Stimulated activated naive B cell treated with anti-CD40 and anti-IgM and Interleukin-4, amounts not matched to agents 10 μg/mL and 1 μg/mL and 100 μg/mL, for 72 hours (primary cell): ENCODE data around the gene CAV2.
A peak's percentile ranks its signal among the peaks of the same experiment; 100 is the strongest.

Experiments used
- ATAC-seq, 2 donors: fragments of 150-1000 bp; cut with Tn5 transposase; replicated peaks; 2 replicates each; pipeline ENCODE4 v1.10.0; 2021; ENCODE audit warnings: moderate library complexity in 1 of 2
- DNase-seq: peaks from one replicate; pipeline ENCODE4 v3.0.0; 2021
- H3K27ac Mint-ChIP-seq: one replicate; pipeline ENCODE4 v1.8.0; 2022; ENCODE audit warnings: mild to moderate bottlenecking, mixed read lengths
- H3K27me3 Mint-ChIP-seq, 2 donors: one replicate each; pipeline ENCODE4 v1.8.0; 2022; ENCODE audit warnings: mixed read lengths in 2 of 2
- H3K36me3 Mint-ChIP-seq, 2 donors: one replicate each; pipeline ENCODE4 v1.8.0; 2022; ENCODE audit warnings: mixed read lengths in 2 of 2, mild to moderate bottlenecking in 1 of 2
- H3K4me1 Mint-ChIP-seq, 2 donors: one replicate each; pipeline ENCODE4 v1.8.0; 2022; ENCODE audit warnings: mixed read lengths in 2 of 2, mild to moderate bottlenecking in 1 of 2
- H3K4me3 Mint-ChIP-seq, 2 donors: one replicate each; pipeline ENCODE4 v1.8.0; 2022; ENCODE audit warnings: mild to moderate bottlenecking in 2 of 2, mixed read lengths in 2 of 2, moderate library complexity in 1 of 2
- H3K9me3 Mint-ChIP-seq, 2 donors: one replicate each; pipeline ENCODE4 v1.8.0; 2022; ENCODE audit warnings: mixed read lengths in 2 of 2, mild to moderate bottlenecking in 1 of 2

CAV2 gene

DNA sequence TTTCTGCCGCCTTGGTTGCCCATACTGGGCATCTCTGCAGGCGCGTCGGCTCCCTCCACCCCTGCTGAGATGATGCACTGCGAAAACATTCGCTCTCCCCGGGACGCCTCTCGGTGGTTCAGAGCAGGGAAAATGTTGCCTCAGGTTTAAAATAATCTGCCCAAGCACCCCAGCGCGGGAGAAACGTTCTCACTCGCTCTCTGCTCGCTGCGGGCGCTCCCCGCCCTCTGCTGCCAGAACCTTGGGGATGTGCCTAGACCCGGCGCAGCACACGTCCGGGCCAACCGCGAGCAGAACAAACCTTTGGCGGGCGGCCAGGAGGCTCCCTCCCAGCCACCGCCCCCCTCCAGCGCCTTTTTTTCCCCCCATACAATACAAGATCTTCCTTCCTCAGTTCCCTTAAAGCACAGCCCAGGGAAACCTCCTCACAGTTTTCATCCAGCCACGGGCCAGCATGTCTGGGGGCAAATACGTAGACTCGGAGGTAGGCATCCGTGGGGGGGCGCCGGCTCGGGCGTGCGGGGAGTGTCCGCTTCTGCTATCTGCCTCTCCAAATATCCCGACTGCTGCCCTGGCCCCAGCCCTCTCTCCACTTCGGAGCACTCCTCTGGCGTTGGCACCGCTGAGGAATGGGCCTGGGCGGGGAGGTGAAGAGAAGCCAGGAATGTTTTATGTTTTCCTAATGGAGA lies 25.2 kb downstream of the CAV2 start, which contains the start of gene CAV1:
Gene CAV1, plus strand, starts transcription at position 428 of the 689 bp plus-strand sequence. Its CDS starts 27 bp downstream, at position 455.
- no peaks in the 10 kb centered on the region for H3K36me3 Mint-ChIP-seq
- peak within 1 kb of the TSS; percentile 88 for H3K27ac Mint-ChIP-seq
- peak within 1 kb of the TSS; percentile 93 to 95 for H3K4me3 Mint-ChIP-seq
- H3K9me3 Mint-ChIP-seq = no peaks in the 10 kb centered on the region
- ATAC-seq (peak; percentile 36 to 43), DNase-seq (no peak)
- H3K4me1 Mint-ChIP-seq = peaks cover 19 to 30% of the 10 kb centered on the region in 2 donors
- peaks cover 32 to 47% of the 10 kb centered on the region in 2 donors for H3K27me3 Mint-ChIP-seq

DNA sequence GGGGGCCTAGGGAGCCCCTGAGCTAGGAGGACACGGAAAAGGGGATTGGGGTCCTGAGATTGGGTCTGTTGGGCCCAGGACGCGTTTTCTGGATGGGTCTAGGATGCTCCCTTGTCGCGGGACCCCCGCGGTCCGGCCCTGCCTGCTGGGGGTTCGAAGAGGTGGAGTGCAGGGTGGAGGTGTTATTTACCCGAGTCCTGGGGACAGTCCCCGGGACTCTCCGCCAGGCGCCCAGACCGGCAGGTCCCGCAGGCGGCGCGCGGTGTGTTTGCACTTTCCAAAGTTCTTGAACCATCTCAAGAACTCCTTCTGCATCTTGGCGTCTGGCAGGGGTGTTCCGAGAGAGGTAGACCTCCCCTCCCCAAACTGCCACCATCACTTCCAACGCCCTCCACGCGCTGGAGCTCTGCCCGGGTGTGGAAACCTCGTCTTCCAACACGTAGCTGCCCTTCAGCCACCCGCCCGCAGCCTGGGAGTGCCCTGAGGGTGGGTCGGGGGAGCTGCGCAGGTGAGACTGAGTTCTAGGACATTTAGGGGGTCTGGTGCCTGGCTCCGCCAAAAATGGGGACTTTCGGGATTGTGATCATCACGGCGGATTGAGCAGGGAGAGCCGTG lies 25.9 kb downstream of the CAV2 start:
- ATAC-seq = peak; percentile 69 to 71
- Mint-ChIP-seq H3K9me3 (no peaks in the 10 kb centered on the region), H3K4me3 (peak overlapping the region; percentile 93 to 95), H3K36me3 (no peaks in the 10 kb centered on the region), H3K27me3 (peaks cover 29 to 42% of the 10 kb centered on the region in 2 donors), H3K27ac (peak overlapping the region; percentile 88), H3K4me1 (peaks cover 21 to 35% of the 10 kb centered on the region in 2 donors)
- peak; percentile 31 for DNase-seq

DNA sequence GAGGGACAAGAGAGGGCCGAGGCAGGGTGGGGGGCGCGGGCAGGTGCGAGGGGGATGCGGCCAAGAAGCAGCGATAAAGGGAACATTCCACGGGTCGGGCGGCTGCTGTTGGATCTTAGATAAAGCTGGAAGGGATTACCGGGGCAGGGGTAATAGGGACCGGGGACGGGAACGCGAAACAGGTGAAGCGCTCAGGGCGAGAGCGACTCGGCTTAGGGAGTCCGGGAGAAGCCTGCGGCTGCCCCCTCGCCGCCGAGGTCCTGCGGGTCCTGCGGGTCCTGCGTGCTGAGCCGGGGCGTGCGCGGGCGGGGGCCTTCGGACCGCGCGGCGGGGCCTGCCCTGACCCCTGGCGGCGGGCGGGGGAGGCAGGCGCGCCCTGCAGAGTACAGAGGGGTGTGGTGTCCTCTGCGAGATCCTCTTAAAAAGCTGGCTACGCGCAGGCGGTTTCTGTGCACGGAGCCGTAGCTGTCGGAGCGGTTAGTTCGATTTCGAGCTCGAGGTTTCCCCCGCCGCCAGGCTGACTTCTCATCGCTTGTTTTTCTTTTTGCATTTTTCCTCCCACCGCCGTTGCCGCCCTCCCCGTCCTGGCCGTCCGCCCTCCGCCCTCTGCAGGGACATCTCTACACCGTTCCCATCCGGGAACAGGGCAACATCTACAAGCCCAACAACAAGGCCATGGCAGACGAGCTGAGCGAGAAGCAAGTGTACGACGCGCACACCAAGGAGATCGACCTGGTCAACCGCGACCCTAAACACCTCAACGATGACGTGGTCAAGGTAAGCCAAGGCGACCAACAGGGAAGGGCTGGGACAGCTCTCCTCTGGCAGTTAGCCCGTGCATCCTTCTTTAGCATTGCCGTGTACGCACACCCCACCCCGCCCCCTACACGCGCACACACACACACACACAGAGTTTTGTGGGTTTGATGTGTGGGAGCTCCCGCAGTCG lies 26.6 kb downstream of the CAV2 start:
- H3K9me3 Mint-ChIP-seq = no peaks in the 10 kb centered on the region
- DNase-seq (peak; percentile 69), ATAC-seq (peak; percentile 92 to 94)
- H3K4me3 Mint-ChIP-seq = peak overlapping the region; percentile 93 to 95
- H3K36me3 Mint-ChIP-seq = no peaks in the 10 kb centered on the region
- H3K27me3 Mint-ChIP-seq = peaks cover 31 to 42% of the 10 kb centered on the region in 2 donors
- peaks cover 22 to 37% of the 10 kb centered on the region in 2 donors for H3K4me1 Mint-ChIP-seq
- H3K27ac Mint-ChIP-seq = peak overlapping the region; percentile 51

DNA sequence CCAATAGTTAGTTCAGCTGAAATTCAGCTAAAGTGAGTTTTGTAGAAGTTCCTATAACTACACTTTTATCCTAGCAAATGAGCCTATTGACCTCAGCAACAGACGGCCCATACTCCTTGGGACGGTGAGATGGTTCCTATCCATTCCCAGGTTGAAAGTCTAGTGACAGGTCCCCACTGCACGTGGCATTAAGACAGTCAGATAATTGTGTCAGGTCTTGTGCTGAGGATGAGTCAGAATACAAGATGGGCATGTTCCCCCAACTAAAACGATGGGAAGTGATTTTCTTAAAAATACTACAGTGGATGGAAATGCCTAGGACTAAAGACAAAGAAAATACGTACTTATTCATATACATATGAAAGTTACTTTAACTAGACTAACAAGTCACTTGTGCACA lies 27.4 kb downstream of the CAV2 start:
- H3K27ac Mint-ChIP-seq = no peak overlapping the region
- ATAC-seq (no peak), DNase-seq (no peak)
- H3K36me3 Mint-ChIP-seq = no peaks in the 10 kb centered on the region
- peaks cover 31 to 36% of the 10 kb centered on the region in 2 donors for H3K27me3 Mint-ChIP-seq
- peaks cover 22 to 37% of the 10 kb centered on the region in 2 donors for H3K4me1 Mint-ChIP-seq
- no peaks in the 10 kb centered on the region for H3K9me3 Mint-ChIP-seq
- peak overlapping the region; percentile 93 to 95 for H3K4me3 Mint-ChIP-seq

DNA sequence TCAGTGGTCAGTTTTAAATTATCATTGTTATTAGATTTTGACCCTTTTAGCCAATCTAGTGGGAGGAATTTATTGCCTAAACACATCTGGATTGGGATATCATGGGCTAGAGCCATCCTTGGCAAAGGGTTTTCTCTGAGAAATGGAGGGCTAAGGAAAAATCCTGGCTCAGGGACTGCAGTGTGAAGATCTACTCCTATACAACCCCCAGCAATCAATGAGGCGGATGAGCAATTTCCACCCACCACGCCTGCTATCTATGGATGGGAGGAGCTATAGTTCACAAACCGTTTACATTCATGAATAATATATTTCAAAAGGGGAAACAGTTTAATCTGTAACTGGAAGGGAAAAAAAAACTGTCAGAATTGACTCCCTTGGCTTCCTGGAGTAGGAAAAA lies 28.0 kb downstream of the CAV2 start:
- DNase-seq (no peak), ATAC-seq (no peak)
- Mint-ChIP-seq H3K4me1 (peaks cover 22 to 37% of the 10 kb centered on the region in 2 donors), H3K27ac (no peak overlapping the region), H3K4me3 (no peak overlapping the region), H3K36me3 (no peaks in the 10 kb centered on the region), H3K27me3 (peaks cover 31 to 36% of the 10 kb centered on the region in 2 donors), H3K9me3 (no peaks in the 10 kb centered on the region)

DNA sequence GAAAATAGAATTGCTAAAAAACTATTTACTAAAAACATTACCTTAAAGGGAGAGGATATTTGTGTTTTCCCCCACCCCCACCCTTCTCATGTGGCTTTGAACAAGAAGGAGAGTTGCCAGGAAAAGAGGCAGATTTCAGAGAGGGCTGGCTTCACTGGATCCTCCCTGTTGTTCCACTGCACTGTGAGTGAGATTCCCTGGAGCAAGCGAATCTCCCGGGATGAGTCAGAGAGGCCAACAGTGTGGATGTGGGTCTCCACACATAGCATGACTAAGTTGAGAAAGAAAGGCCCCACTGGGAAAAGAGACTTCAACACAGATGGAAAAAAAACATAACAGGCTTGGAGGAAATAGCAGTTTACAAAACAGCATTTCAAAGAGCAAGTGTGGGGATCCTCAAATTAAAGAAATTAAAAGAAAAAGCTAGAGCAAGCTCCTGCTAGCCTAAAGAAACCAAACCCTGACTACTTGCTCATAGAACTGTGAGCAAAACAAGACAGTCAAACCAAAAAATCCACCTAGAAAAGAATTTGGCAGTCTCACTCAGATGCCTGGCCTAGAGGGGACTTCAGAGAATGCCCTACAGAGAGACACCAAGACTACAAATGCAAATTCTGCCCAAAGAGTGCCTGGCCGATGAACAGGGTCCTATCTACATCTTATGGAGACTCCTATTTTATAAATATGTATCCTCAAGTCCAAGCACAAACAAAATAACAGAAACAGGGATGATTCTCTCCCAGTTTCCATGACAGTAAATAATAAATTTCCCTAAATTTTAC lies 28.7 kb downstream of the CAV2 start:
- Mint-ChIP-seq H3K27ac (no peak overlapping the region), H3K4me1 (peaks cover 22 to 37% of the 10 kb centered on the region in 2 donors), H3K4me3 (no peak overlapping the region), H3K27me3 (peaks cover 26 to 30% of the 10 kb centered on the region in 2 donors), H3K9me3 (no peaks in the 10 kb centered on the region), H3K36me3 (no peaks in the 10 kb centered on the region)
- ATAC-seq (no peak), DNase-seq (no peak)

DNA sequence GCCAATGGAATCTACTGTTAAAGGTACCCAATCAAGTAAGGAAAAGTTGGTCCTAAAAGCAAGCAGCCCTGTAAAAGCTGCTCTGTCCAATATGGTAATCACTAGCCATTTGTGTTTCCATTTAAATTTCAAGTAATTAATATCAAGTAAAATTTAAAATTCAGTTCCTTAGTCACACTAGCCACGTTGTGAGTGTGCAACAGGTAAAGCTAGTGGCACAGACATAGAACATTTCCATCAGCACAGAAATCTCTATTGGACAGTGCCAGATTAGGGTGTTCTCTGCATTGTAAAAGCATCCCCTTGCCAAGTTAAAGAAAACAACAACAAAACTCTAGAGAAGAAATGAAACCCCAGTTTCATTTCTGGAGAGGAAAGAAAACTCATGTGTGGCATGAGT lies 29.7 kb downstream of the CAV2 start:
- Mint-ChIP-seq H3K4me1 (peaks cover 22 to 33% of the 10 kb centered on the region in 2 donors), H3K9me3 (no peaks in the 10 kb centered on the region), H3K27ac (no peak overlapping the region), H3K4me3 (no peak overlapping the region), H3K27me3 (peaks cover 20 to 23% of the 10 kb centered on the region in 2 donors), H3K36me3 (no peaks in the 10 kb centered on the region)
- DNase-seq = no peak
- ATAC-seq = no peak

DNA sequence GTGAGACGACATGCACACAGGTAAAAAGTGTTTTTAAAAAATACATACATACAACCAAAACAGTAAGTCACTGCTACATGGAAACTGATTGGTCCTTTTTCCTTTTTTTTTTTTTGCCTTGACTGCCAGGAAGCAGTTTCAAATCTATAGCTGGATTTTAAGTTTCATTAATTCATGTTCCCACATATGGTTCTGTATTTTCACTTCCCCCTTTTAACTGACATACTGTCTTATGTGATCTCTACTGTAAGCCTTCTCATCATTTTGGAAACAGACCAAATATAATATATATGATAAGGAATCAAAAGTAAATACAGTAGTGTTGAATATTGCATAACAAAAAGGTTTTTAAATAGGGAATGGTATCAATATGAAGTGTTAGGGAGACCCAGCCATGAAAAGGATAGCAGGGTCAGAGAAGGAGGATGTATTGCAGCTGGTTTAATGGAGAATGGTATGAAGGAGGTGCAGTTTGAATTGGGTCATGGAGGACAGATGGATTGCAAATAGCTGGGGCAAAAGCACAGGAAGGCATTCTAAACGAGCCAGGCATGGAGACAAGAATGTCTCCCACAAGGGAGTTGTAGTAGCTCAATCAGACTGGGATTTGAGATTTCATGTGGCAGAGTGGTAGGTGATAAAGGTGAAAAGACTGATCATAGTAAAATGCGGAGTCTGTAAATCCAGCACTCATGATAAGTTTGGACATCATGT lies 30.7 kb downstream of the CAV2 start:
- DNase-seq = no peak
- H3K4me1 Mint-ChIP-seq = peaks cover 15 to 25% of the 10 kb centered on the region in 2 donors
- no peak overlapping the region for H3K4me3 Mint-ChIP-seq
- H3K9me3 Mint-ChIP-seq = no peaks in the 10 kb centered on the region
- no peak for ATAC-seq
- peaks cover 12 to 14% of the 10 kb centered on the region in 2 donors for H3K27me3 Mint-ChIP-seq
- no peak overlapping the region for H3K27ac Mint-ChIP-seq
- H3K36me3 Mint-ChIP-seq = no peaks in the 10 kb centered on the region

DNA sequence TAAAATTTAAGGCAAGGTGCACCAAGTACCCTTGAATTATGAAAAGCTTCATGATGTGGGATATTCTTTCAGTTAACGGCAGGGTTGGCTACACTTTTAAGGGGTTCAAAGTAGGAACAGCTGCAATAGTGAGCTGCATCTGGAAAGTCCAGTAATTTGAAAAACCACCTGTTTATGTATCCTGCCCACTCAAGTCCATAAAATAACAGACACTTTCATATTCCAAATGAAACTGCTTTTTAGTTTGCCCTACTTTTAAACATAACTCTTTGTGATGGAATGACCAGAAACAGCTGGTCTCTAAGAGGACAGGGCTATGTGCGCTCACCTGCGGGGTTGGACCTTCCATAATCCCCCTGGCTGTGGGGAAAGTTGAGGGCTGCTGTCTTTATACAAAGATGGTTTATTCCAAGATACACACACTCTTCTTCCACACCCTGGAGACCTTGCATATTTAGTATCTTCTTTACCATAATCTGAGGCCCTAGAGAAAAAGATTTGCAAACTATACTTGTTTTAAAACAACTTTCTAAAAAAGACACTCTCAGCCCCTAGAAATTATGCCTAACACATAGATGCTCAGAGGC lies 32.7 kb downstream of the CAV2 start:
- H3K36me3 Mint-ChIP-seq = no peaks in the 10 kb centered on the region
- DNase-seq (no peak), ATAC-seq (no peak)
- H3K27me3 Mint-ChIP-seq = peaks cover 0 to 4% of the 10 kb centered on the region in 2 donors
- H3K27ac Mint-ChIP-seq = no peak overlapping the region
- no peaks in the 10 kb centered on the region for H3K9me3 Mint-ChIP-seq
- H3K4me1 Mint-ChIP-seq = peaks cover 5 to 8% of the 10 kb centered on the region in 2 donors
- H3K4me3 Mint-ChIP-seq = no peak overlapping the region

DNA sequence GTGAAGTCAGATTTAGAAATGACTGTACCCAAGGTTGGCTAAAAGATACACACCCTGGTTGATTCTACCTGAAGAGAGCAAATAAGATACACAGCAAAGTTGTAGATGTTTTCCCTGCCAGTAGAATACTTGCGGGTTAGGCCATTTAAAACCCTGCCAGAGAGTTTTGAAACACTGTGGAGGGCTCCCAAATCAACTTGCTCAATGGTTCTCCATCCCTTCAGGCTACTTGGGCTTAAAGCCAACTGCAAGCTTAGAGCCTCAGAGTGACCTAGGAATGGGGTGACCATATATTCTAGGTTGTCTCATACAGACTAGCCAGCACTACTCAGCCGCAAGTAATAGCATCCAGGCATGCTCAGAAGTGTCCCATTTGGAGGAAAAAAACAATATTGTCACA lies 35.3 kb downstream of the CAV2 start:
- peaks cover 4 to 5% of the 10 kb centered on the region in 2 donors for H3K36me3 Mint-ChIP-seq
- peaks cover 3 to 8% of the 10 kb centered on the region in 2 donors for H3K4me1 Mint-ChIP-seq
- H3K9me3 Mint-ChIP-seq = peaks cover 4 to 5% of the 10 kb centered on the region in 2 donors
- no peak overlapping the region for H3K27ac Mint-ChIP-seq
- DNase-seq = no peak
- peaks cover 6 to 9% of the 10 kb centered on the region in 2 donors for H3K27me3 Mint-ChIP-seq
- no peak for ATAC-seq
- no peak overlapping the region for H3K4me3 Mint-ChIP-seq

DNA sequence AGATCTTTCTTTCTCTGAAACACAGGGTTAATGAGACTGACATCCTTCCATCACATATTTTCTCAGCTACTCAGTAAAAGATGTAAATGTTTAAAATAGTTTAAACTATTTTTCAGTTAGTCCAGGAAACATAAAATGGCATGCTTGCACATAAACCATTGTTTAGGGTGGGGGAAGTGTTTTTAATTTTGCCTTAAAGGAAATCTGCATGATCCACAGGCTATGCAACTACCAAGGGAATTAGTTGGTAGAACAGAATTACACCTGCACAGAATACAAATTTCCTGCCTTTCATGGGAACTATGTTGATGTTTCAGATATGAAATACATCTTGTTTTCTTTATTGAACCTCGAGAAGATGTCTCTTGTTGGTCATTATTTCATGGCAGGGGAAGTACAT lies 35.9 kb downstream of the CAV2 start:
- H3K4me1 Mint-ChIP-seq = peaks cover 2 to 3% of the 10 kb centered on the region in 2 donors
- DNase-seq (no peak), ATAC-seq (no peak)
- no peak overlapping the region for H3K27ac Mint-ChIP-seq
- H3K27me3 Mint-ChIP-seq = peaks cover 6 to 8% of the 10 kb centered on the region in 2 donors
- H3K36me3 Mint-ChIP-seq = peaks cover 4 to 5% of the 10 kb centered on the region in 2 donors
- H3K4me3 Mint-ChIP-seq = no peak overlapping the region
- H3K9me3 Mint-ChIP-seq = peaks cover 4 to 5% of the 10 kb centered on the region in 2 donors

DNA sequence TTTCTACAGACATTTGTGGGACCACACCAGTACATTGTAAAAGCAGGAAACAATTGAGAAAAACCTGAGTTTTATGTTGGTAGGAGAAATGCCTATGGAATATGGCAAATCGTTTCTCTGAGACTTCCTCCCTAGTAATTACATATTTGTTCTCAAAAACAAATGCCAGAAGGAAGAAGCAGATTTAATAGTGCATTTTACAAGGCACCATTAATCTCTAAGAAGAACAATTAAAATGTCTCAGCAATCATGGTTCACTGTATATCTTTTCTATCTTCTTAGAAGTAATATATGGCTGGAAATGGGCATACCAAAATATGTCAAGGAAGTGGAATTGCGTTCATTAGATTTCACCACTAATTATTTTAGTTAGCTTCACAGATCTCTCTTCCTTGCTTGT lies 38.6 kb downstream of the CAV2 start:
- Mint-ChIP-seq H3K27me3 (peaks cover 5 to 6% of the 10 kb centered on the region in 2 donors), H3K4me3 (no peak overlapping the region), H3K9me3 (peaks cover 4 to 5% of the 10 kb centered on the region in 2 donors), H3K27ac (no peak overlapping the region), H3K36me3 (peaks cover 4 to 5% of the 10 kb centered on the region in 2 donors), H3K4me1 (no peaks in the 10 kb centered on the region)
- no peak for ATAC-seq
- DNase-seq = no peak

DNA sequence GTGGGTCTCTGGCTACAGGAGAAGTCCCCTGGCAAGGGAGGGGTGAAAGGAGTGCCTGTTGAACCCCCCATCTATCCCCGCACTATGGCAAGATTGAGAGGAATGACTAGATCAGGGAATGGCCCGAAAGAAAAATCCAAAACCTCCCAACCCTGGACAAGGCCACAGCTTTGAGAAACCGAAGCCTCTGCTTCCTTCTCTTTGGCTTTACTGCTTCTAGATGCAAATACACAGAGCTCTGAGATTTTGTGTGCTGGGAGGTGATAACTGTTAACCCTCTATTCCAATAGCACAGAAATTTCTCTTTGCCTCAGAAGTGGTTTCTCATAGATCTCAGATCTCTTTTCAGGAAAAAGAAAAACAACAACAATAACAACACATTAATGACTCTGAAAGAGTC lies 40.3 kb downstream of the CAV2 start:
- Mint-ChIP-seq H3K27me3 (peaks cover 5 to 6% of the 10 kb centered on the region in 2 donors), H3K36me3 (peaks cover 4 to 5% of the 10 kb centered on the region in 2 donors), H3K4me3 (no peak overlapping the region), H3K9me3 (peaks cover 4 to 5% of the 10 kb centered on the region in 2 donors), H3K4me1 (no peaks in the 10 kb centered on the region), H3K27ac (no peak overlapping the region)
- no peak for DNase-seq
- no peak for ATAC-seq
